Measurements from ENCODE around the gene LILRA6. TPM values are rescaled to one million over a fixed set of nuclear protein-coding genes. Genes with fewer than 3 reads are reported as not detected.
A peak's percentile ranks its signal among the peaks of the same experiment; 100 is the strongest.
"Not testable (repeated sequence)": the region's sequence is repeated elsewhere in the genome, so short reads cannot be mapped to it uniquely, and the experiment has no call there.

The LILRA6 gene
- total RNA-seq, 1 donor from 2014 or later: under 0.01 TPM

DNA sequence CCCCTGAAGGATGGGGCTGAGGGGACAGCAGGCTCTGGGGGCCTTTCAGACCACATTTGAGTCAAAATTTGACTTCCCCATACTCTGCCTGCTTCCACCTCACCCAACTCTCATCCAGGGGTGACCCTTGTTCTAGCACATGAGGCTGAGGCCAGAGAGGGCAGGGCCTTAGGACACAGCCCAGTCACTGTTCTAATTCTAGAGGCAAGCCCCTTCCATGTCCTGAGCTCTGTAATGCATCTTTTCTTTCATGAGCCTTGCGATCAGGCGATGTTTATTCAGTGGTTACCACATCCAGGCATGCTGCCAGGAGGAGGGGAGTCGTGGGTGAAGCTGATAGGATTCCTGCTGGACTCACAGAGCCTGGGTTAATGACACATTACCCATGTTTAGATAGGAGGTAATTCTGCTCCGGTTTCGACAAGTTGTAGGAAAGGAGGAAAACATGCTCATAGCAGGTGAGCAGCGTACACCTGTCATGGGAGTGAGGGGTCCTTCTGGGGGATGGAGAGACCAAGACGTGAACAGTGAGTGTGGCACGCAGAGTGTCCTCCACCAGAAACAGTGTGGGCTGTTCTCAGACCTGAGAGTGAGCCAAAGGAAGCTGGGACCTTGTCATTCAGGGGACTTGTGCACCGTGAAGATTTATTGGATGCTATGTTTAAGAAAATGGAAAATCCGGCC, 32.6 kb downstream of the LILRA6 start:
- FAIRE-seq (no peak), DNase-seq (ENCODE audit: low spot score in 2 of 2) (peak; percentile 62 to 76)

DNA sequence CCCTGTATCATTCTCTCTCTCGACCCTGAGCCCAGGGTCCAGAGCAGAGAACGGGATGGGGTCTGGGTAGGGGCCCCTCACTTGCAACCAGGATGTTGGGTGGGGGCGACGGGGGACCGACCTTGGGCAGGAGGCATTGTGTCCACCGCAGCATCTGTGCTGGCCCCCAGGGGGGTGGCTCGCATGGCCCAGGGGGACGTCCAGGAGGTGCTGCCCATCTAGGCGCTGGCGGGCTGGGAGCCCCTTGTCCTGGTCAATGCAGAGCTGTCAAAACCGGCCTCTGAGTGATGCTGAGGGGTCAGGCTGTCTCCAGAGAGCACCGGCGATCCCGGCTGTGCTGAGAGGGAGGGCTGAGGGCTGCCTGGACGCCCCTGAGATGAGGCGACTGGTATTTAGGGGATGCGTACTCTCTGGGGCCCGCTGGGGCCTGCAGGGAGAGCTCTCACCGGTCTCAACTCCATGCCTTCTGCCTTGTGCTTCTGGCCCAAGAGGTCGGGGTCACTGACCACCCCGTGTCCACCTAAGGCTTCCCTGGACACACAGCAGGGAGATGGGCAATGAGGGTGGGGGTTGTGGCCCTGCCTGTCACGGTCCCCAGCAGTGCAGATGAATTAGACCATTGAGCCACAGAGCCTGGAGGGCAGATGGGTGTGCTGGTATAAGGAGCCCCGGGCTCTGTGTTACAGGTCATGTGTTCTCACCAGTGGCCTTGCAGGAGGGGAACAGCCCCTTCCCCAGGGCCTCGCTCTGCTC, 33.4 kb downstream of the LILRA6 start:
- FAIRE-seq: no peak
- DNase-seq (ENCODE audit: low spot score in 2 of 2): no peak

GRCh38 chr19:54208784-54209057, 33.9 kb downstream of the LILRA6 start:
- FAIRE-seq: no peak

GRCh38 chr19:54207983-54208783, 34.4 kb downstream of the LILRA6 start:
- FAIRE-seq (no peak), DNase-seq (ENCODE audit: low spot score in 2 of 2) (no peak)

More at GRCh38 chr19:54208784-54209057, 33.9 kb downstream of the LILRA6 start:
- no peak for DNase-seq (ENCODE audit: low spot score in 2 of 2)

DNA sequence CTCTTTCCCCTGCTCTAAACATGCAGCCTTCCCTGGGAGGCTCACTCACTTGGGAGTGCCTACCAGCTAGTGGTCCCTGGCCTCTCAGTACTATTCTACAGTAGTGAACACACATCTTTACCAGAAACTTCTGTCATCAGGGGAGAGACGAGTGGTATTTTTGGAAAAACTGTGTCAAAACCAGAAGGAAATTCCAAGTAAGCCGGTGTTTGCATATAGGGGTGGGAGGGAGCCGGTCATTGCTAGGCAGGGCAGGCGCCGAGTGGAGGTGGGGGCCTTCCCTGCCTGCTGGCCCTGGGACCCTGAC, 35.0 kb downstream of the LILRA6 start:
- FAIRE-seq (no peak), DNase-seq (ENCODE audit: low spot score in 2 of 2) (no peak)

- not testable (repeated sequence) for FAIRE-seq; DNase-seq (ENCODE audit: low spot score in 2 of 2)
Observed at GRCh38 chr19:54207193-54207592, 35.4 kb downstream of the LILRA6 start.

GRCh38 chr19:54206831-54207177, 35.8 kb downstream of the LILRA6 start:
- DNase-seq (ENCODE audit: low spot score in 2 of 2) (no peak), FAIRE-seq (no peak)

DNA sequence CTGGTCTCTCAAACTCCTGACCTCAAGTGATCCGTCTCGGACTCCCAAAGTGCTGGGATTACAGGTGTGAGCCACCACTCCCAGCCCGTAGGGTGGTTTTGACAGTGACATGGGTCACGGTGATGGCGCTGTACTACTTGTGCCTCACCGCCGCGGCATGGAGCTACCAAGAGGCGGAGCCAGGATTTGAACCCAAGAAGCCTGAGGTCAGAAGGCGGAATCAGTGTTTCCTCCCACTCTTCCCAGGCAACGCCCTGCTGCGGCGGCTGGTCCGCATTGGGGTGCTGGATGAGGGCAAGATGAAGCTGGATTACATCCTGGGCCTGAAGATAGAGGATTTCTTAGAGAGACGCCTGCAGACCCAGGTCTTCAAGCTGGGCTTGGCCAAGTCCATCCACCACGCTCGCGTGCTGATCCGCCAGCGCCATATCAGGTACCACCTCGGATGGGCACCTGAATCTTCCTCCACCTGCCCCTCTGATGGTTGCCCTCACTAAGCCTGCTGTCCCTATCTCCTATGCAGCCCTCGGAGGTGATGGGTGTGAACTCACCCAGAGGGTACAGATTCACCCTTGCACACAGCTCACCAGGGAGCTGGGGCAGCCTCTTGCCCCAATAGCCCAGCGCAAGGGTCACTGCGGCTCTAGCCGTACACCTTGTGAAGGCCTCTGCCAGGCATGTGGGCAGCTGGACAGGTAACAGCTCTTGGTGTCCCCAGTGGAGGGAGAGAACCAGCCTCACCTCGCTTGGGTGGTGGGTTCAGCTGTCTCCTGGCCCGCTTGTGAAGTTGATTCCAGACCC, 36.4 kb downstream of the LILRA6 start:
- FAIRE-seq: no peak
- DNase-seq (ENCODE audit: low spot score in 2 of 2): no peak

GRCh38 chr19:54204767-54205468, 37.7 kb downstream of the LILRA6 start:
- FAIRE-seq (no peak), DNase-seq (ENCODE audit: low spot score in 2 of 2) (no peak)

DNA sequence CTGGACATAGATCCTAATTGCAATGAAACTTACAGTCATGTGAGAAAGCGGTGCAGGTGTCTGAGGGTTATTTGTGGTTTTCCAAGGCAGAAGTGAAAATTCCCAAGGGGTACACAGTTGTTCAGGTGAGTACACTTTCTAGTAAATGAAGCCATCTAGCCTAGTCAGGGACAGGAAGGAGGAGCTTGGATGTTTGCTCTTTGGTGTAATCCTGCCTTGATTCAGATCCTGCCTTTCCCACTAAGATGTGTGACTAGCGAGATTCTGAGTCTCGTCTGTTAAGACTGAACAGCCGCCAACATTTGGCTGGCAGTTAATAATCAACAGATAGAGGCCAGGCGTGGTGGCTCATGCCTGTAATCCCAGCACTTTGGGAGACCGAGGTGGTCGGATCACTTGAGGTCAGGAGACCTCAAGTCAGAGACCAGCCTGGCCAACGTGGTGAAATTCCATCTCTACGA, 39.4 kb downstream of the LILRA6 start:
- FAIRE-seq (no peak), DNase-seq (ENCODE audit: low spot score in 2 of 2) (no peak)

- no peak for DNase-seq (ENCODE audit: low spot score in 2 of 2)
- no peak for FAIRE-seq
Observed at GRCh38 chr19:54201980-54202379, 40.6 kb downstream of the LILRA6 start.

GRCh38 chr19:54201172-54201701, 41.4 kb downstream of the LILRA6 start:
- DNase-seq (ENCODE audit: low spot score in 2 of 2) (no peak), FAIRE-seq (no peak)

DNA sequence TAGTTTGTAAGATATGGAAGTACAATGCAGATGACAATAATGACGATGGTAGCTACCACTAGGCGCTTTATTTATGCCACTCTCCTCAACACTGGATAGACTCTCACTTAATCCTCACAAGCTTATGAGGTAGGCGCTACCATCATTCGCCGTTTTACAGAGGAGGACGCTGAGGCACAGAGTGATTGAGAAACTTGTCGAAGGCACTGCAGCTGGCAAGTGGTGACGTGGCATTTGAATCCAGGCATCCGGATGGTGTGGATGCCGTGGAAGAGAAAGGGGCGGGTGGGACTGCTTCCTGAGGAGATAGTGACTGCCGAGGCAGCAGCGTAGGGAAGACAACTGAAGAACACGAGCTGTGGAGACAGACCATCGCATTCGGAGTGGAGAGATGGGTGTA, 43.2 kb downstream of the LILRA6 start:
- FAIRE-seq: no peak
- no peak for DNase-seq (ENCODE audit: low spot score in 2 of 2)

GRCh38 chr19:54197121-54197520, 45.5 kb downstream of the LILRA6 start:
- DNase-seq (ENCODE audit: low spot score in 2 of 2) (no peak), FAIRE-seq (no peak)

GRCh38 chr19:54196536-54196935, 46.1 kb downstream of the LILRA6 start:
- DNase-seq (ENCODE audit: low spot score in 2 of 2): no peak
- no peak for FAIRE-seq

DNA sequence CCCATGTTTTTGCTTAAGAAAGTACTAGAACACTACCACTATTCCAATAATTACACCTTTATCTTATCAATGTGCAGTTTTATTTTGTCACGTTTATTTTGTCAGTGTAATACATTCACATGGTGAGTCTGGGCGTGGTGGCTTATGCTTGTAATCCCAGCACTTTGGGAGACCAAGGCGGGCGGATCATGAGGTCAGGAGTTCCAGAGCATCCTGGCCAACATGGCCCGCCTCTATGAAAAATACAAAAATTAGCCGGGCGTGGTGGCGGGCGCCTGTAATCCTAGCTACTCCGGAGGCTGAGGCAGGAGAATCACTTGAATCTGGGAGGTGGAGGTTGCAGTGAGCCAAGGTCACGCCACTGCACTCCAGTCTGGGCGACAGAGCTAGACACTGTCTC, 48.1 kb downstream of the LILRA6 start:
- not testable (repeated sequence) for FAIRE-seq; DNase-seq (ENCODE audit: low spot score in 2 of 2)

GRCh38 chr19:54193011-54193410, 49.6 kb downstream of the LILRA6 start:
- DNase-seq (ENCODE audit: low spot score in 2 of 2): no peak
- FAIRE-seq: no peak

DNA sequence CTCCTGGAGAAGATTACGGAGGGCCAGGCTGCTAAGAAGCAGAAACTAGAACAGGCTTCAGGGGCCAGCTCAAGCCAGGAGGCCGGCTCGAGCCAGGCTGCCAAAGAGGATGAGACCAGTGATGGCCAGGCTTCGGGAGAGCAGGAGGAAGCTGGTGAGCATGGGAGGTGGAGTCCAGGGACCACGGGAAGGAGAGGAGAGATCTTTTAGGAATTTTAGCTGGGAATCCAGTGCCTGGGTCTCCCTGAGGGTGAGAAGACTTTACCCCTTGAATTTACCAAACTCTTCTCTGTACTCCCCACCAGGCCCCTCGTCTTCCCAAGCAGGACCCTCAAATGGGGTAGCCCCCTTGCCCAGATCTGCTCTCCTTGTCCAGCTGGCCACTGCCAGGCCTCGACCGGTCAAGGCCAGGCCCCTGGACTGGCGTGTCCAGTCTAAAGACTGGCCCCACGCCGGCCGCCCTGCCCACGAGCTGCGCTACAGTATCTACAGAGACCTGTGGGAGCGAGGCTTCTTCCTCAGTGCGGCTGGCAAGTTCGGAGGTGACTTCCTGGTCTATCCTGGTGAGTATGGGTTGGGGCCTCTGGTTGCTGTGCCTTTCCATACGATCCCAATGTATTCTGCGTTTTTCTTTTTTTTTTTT, 50.7 kb downstream of the LILRA6 start:
- FAIRE-seq: no peak
- no peak for DNase-seq (ENCODE audit: low spot score in 2 of 2)

GRCh38 chr19:54191011-54191810, 51.4 kb downstream of the LILRA6 start, which contains the start of gene TSEN34:
TSS of gene TSEN34 (plus strand) at chr19:54191308. CDS start at chr19:54191365, 57 bp downstream.
- FAIRE-seq: no peak

More at GRCh38 chr19:54191011-54191810, 51.4 kb downstream of the LILRA6 start, which contains the start of gene TSEN34:
- peak; percentile 71 to 83 for DNase-seq (ENCODE audit: low spot score in 2 of 2)
